K562 (cell line): Measurements from ENCODE around the gene LIAS. TPM values are rescaled to one million over a fixed set of nuclear protein-coding genes. Genes with fewer than 3 reads are reported as not detected.

Source experiments
- ARID1B ChIP-seq: fragments of 450-650 bp; IDR thresholded peaks from 2 replicates; pipeline ENCODE4 v1.6.1; 2016; ENCODE audit warnings: antibody characterized with exemption, mild to moderate bottlenecking, inconsistent platforms
- CCNT2 ChIP-seq: IDR thresholded peaks from 2 replicates; pipeline ENCODE4 v1.6.1; 2011; ENCODE audit warnings: borderline replicate concordance, low read depth, mild to moderate bottlenecking, moderate library complexity, mixed read lengths, low read length; ENCODE audit not compliant: insufficient read length; ENCODE audit errors: extremely low read depth
- ESRRB ChIP-seq: fragments of 250-450 bp; sonication (Bioruptor Pico); IDR thresholded peaks from 2 replicates; pipeline ENCODE4 v1.5.0; 2020; ENCODE audit warnings: mild to moderate bottlenecking, moderate library complexity, borderline replicate concordance
- FOXJ3 ChIP-seq: sonication (generic); formaldehyde crosslinking; IDR thresholded peaks from 2 replicates; pipeline ENCODE4 v1.4.0; 2020; ENCODE audit warnings: mild to moderate bottlenecking, missing genetic modification reagents
- HCFC1 ChIP-seq: IDR thresholded peaks from 2 replicates; pipeline ENCODE4 v1.6.1; 2012; ENCODE audit warnings: low read depth, low read length, improper control_type of control experiment
- KAT8 ChIP-seq: fragments of 450-650 bp; IDR thresholded peaks from 2 replicates; pipeline ENCODE4 v1.6.1; 2016; ENCODE audit warnings: low read depth, mild to moderate bottlenecking
- NFIC ChIP-seq: fragments of 450-650 bp; IDR thresholded peaks from 2 replicates; pipeline ENCODE4 v1.6.1; 2017; ENCODE audit warnings: mild to moderate bottlenecking, inconsistent platforms
- NUFIP1 ChIP-seq: fragments of 450-650 bp; IDR thresholded peaks from 2 replicates; pipeline ENCODE4 v1.6.1; 2018; ENCODE audit not compliant: partially characterized antibody
- PHF20 ChIP-seq: fragments of 450-650 bp; IDR thresholded peaks from 2 replicates; pipeline ENCODE4 v1.6.1; 2018; ENCODE audit not compliant: partially characterized antibody
- POLR2AphosphoS2 ChIP-seq: IDR thresholded peaks from 2 replicates; pipeline ENCODE4 v1.6.1; 2012; ENCODE audit warnings: low read length, improper control_type of control experiment
- POLR3G ChIP-seq: IDR thresholded peaks from 2 replicates; pipeline ENCODE4 v1.6.1; 2011; ENCODE audit not compliant: insufficient read length, insufficient replicate concordance; ENCODE audit errors: extremely low read depth
- RBM25 ChIP-seq: fragments of 200-400 bp; formaldehyde crosslinking; IDR thresholded peaks from 2 replicates; pipeline ENCODE4 v1.6.1; 2018; ENCODE audit warnings: low read length, low read depth, moderate library complexity; ENCODE audit not compliant: severe bottlenecking
- RNF2 ChIP-seq: sonication (generic); IDR thresholded peaks from 2 replicates; pipeline ENCODE4 v1.6.1; 2016
- SIN3A ChIP-seq, 2 experiments: fragments of 150-350 bp in 1 of 2; IDR thresholded peaks; 2 replicates each; pipeline ENCODE4 v1.6.1; 2011 to 2016; ENCODE audit warnings: borderline replicate concordance in 2 of 2, low read depth in 2 of 2, low read length in 2 of 2, mild to moderate bottlenecking in 2 of 2, moderate library complexity in 2 of 2; ENCODE audit not compliant: control insufficient read depth in 1 of 2
- STAG1 ChIP-seq: sonication (generic); formaldehyde crosslinking; IDR thresholded peaks from 2 replicates; pipeline ENCODE4 v1.5.0; 2020; ENCODE audit warnings: missing genetic modification reagents, borderline replicate concordance
- ZBTB7A ChIP-seq: IDR thresholded peaks from 2 replicates; pipeline ENCODE4 v1.6.1; 2011; ENCODE audit warnings: low read depth, mild to moderate bottlenecking, low read length, moderate library complexity, borderline replicate concordance; ENCODE audit not compliant: control insufficient read depth
- ZNF282 ChIP-seq: sonication (generic); formaldehyde crosslinking; IDR thresholded peaks from 2 replicates; pipeline ENCODE4 v1.8.1; 2023; ENCODE audit warnings: missing genetic modification reagents
- ZNF586 ChIP-seq: fragments of 450-650 bp; formaldehyde crosslinking; conservative IDR thresholded peaks from 2 replicates; pipeline ENCODE4 v1.4.0; 2020; ENCODE audit warnings: mild to moderate bottlenecking, moderate library complexity
- polyA plus RNA-seq, 8 experiments: library from polyadenylated mRNA; depleted of rRNA in 4 of 8; stranded (reverse) in 5 of 8; unstranded in 3 of 8; fragments of >200 nt; fragmentation: Nextera tagmentation in 2 of 8; fragmentation: Illumina TruSeq in 1 of 8; extraction: Ambion mirVana in 2 of 8; extraction: Trizol in 1 of 8; gene quantifications; 2 replicates each; pipeline versions ENCODE4 v1.2.1 to v1.2.3, GENCODE V29; 2011 to 2014; ENCODE audit warnings: inconsistent platforms in 1 of 8, missing spikeins in 1 of 8
- total RNA-seq, 7 experiments: library from RNA; depleted of rRNA in 6 of 7; stranded (reverse); fragments of >200 nt in 6 of 7; fragmentation: Illumina TruSeq in 2 of 7; extraction: Trizol in 2 of 7; gene quantifications; 2 replicates each; pipeline versions ENCODE4 v1.2.1 to v1.2.3, GENCODE V29; 2011 to 2021; ENCODE audit warnings: low replicate concordance in 1 of 7
- TF ChIP-seq, protein P1 (sequence below): fragments of 450-650 bp; IDR thresholded peaks from 2 replicates; pipeline ENCODE4 v1.6.1; 2016; ENCODE audit warnings: borderline replicate concordance
- TF ChIP-seq, protein P2 (sequence below): fragments of 450-650 bp; formaldehyde crosslinking; IDR thresholded peaks from 2 replicates; pipeline ENCODE4 v1.4.0; 2022; ENCODE audit warnings: missing genetic modification characterization
- TF ChIP-seq, protein P3 (sequence below): IDR thresholded peaks from 2 replicates; pipeline ENCODE4 v1.6.1; 2012; ENCODE audit warnings: low read depth, low read length, improper control_type of control experiment, borderline replicate concordance
- TF ChIP-seq, protein P4 (sequence below): fragments of 450-650 bp; IDR thresholded peaks from 2 replicates; pipeline ENCODE4 v1.6.1; 2016; ENCODE audit warnings: low read depth, mild to moderate bottlenecking, moderate library complexity

The LIAS gene
- total and polyA plus RNA-seq, 9 of the 15 experiments (the other 6 are each of a cell fraction or from before 2014, with no cell fraction given): 21.9 to 57.1 (median 42.1) TPM

DNA sequence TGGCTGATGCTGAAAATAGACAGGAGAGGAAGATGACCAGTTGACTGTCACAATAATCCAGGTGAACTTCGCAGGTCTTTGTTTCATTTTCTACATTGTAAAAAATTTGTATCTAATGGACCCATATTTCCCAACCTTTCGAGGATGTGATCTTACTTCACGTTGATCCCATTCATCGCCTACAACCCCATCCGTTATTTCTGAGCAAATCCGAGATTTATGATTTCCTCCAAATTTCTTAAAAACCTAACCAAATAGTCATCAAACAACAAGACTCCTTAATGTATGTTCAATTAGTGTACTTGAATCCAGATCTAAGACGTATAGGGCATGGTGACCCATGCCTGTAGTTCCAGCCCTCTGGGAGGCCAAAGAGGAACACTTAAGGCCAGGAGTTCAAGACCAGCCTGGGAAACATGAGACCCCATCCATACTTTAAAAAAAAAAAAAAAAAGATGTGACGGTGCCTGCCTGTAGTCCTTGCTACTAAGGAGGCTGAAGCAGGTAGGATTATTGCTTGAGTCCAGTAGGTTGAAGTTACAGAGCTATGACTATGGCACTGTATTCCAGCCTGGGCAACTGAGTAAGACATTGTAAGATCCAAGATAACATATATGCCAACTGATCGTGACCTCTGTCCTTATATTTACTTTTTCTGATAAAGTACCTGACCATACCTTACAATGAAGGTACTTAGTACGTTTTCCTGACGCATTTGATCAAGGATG, 5.8 kb upstream of the LIAS start (continued):
- TF ChIP-seq, protein P1, sequence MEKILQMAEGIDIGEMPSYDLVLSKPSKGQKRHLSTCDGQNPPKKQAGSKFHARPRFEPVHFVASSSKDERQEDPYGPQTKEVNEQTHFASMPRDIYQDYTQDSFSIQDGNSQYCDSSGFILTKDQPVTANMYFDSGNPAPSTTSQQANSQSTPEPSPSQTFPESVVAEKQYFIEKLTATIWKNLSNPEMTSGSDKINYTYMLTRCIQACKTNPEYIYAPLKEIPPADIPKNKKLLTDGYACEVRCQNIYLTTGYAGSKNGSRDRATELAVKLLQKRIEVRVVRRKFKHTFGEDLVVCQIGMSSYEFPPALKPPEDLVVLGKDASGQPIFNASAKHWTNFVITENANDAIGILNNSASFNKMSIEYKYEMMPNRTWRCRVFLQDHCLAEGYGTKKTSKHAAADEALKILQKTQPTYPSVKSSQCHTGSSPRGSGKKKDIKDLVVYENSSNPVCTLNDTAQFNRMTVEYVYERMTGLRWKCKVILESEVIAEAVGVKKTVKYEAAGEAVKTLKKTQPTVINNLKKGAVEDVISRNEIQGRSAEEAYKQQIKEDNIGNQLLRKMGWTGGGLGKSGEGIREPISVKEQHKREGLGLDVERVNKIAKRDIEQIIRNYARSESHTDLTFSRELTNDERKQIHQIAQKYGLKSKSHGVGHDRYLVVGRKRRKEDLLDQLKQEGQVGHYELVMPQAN: no peak
- TF ChIP-seq RBM25 (no peak), HCFC1 (no peak), ZNF282 (CRISPR knock-in tag) (no peak), ARID1B (no peak), CCNT2 (no peak), STAG1 (CRISPR knock-in tag) (no peak), NFIC (0 out of 2 replicates have a peak, but pooled peaks have one; percentile 5), POLR2AphosphoS2 (peak; percentile 82), RNF2 (no peak), POLR3G (no peak), PHF20 (no peak), SIN3A (IDR thresholded peaks at IDR 0.05; ENCODE audit: borderline replicate concordance in 2 of 2, control insufficient read depth in 1 of 2, low read depth in 2 of 2, low read length in 2 of 2) (0 out of 4 replicates have a peak, but pooled peaks of 1 of the 2 experiments have one; percentile 2), ESRRB (CRISPR knock-in tag) (0 out of 2 replicates have a peak, but pooled peaks have one; percentile 24), FOXJ3 (CRISPR knock-in tag) (no peak), NUFIP1 (no peak), ZNF586 (CRISPR knock-in tag) (no peak), ZBTB7A (no peak), KAT8 (no peak)
- TF ChIP-seq, protein P2, sequence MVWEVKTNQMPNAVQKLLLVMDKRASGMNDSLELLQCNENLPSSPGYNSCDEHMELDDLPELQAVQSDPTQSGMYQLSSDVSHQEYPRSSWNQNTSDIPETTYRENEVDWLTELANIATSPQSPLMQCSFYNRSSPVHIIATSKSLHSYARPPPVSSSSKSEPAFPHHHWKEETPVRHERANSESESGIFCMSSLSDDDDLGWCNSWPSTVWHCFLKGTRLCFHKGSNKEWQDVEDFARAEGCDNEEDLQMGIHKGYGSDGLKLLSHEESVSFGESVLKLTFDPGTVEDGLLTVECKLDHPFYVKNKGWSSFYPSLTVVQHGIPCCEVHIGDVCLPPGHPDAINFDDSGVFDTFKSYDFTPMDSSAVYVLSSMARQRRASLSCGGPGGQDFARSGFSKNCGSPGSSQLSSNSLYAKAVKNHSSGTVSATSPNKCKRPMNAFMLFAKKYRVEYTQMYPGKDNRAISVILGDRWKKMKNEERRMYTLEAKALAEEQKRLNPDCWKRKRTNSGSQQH (CRISPR knock-in tag): no peak
- TF ChIP-seq, protein P3, sequence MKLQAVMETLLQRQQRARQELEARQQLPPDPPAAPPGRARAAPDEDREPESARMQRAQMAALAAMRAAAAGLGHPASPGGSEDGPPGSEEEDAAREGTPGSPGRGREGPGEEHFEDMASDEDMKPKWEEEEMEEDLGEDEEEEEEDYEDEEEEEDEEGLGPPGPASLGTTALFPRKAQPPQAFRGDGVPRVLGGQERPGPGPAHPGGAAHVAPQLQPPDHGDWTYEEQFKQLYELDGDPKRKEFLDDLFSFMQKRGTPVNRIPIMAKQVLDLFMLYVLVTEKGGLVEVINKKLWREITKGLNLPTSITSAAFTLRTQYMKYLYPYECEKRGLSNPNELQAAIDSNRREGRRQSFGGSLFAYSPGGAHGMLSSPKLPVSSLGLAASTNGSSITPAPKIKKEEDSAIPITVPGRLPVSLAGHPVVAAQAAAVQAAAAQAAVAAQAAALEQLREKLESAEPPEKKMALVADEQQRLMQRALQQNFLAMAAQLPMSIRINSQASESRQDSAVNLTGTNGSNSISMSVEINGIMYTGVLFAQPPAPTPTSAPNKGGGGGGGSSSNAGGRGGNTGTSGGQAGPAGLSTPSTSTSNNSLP: no peak
- TF ChIP-seq, protein P4, sequence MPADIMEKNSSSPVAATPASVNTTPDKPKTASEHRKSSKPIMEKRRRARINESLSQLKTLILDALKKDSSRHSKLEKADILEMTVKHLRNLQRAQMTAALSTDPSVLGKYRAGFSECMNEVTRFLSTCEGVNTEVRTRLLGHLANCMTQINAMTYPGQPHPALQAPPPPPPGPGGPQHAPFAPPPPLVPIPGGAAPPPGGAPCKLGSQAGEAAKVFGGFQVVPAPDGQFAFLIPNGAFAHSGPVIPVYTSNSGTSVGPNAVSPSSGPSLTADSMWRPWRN: no peak
